SU-DHL-6 (cell line): ENCODE measurements around the gene CASP1.

Experiments used
- CTCF ChIP-seq: fragments of 200-600 bp; sonication (generic); IDR thresholded peaks from one replicate; pipeline ENCODE4 v1.5.1; 2017; ENCODE audit warnings: antibody characterized with exemption, mild to moderate bottlenecking, low read length, moderate library complexity; ENCODE audit not compliant: insufficient read depth, poor library complexity, severe bottlenecking
- EZH2phosphoT487 ChIP-seq: fragments of 200-600 bp; sonication (generic), shearing (Covaris generic); conservative IDR thresholded peaks from 2 replicates; pipeline ENCODE4 v1.6.1; 2018; ENCODE audit warnings: mild to moderate bottlenecking, antibody characterized with exemption, low read length, moderate library complexity, mixed read lengths

- TF ChIP-seq CTCF (no peak), EZH2phosphoT487 (no peak)
Observed at GRCh38 chr11:104999721-105000120, 35.2 kb downstream of the CASP1 start.
